Neural crest cell (in vitro differentiated cells): ENCODE results near the gene FOXP1. TPM values are rescaled to one million over a fixed set of nuclear protein-coding genes. Genes with fewer than 3 reads are reported as not detected.

Source experiments
- DNase-seq: peaks from one replicate; pipeline ENCODE4 v3.0.0; 2021; ENCODE audit warnings: low read depth, mixed read lengths, low spot score
- H3K27ac Mint-ChIP-seq: one replicate; pipeline ENCODE4 v1.8.0; 2021; ENCODE audit warnings: mild to moderate bottlenecking, mixed read lengths; ENCODE audit not compliant: unreplicated experiment
- H3K27me3 Mint-ChIP-seq: 2 replicates; pipeline ENCODE4 v1.8.0; 2021; ENCODE audit warnings: low read depth, mild to moderate bottlenecking, mixed read lengths
- H3K36me3 Mint-ChIP-seq: 2 replicates; pipeline ENCODE4 v1.8.0; 2021; ENCODE audit warnings: low read depth, mild to moderate bottlenecking, mixed read lengths
- H3K4me1 Mint-ChIP-seq: 2 replicates; pipeline ENCODE4 v1.8.0; 2021; ENCODE audit warnings: mixed read lengths
- H3K4me3 Mint-ChIP-seq: one replicate; pipeline ENCODE4 v1.8.0; 2021; ENCODE audit warnings: mild to moderate bottlenecking, mixed read lengths
- H3K9me3 Mint-ChIP-seq: 2 replicates; pipeline ENCODE4 v1.8.0; 2021; ENCODE audit warnings: mixed read lengths
- CTCF ChIP-seq: fragments of 200-600 bp; sonication (generic); conservative IDR thresholded peaks from 2 replicates; pipeline ENCODE4 v1.5.0; 2021; ENCODE audit warnings: antibody characterized with exemption, mild to moderate bottlenecking
- total RNA-seq: library from RNA; stranded (reverse); gene quantifications from 2 replicates; pipeline ENCODE4 v1.2.1, GENCODE V29; 2021

FOXP1 gene
- total RNA-seq, 1 donor from 2014 or later, result 22.8 TPM

GRCh38 chr3:71565316-71565715 lies 18.2 kb downstream of the FOXP1 start:
- Mint-ChIP-seq H3K27me3 (no peaks in the 10 kb centered on the region), H3K36me3 (peaks cover 4% of the 10 kb centered on the region), H3K4me3 (no peak overlapping the region), H3K9me3 (no peaks in the 10 kb centered on the region), H3K4me1 (peaks cover 9% of the 10 kb centered on the region), H3K27ac (no peak overlapping the region)
- DNase-seq, result no peak
- TF ChIP-seq CTCF, result no peak

- no peaks in the 10 kb centered on the region for H3K27me3 Mint-ChIP-seq
- H3K4me3 Mint-ChIP-seq, result no peak overlapping the region
- H3K9me3 Mint-ChIP-seq, result no peaks in the 10 kb centered on the region
- no peak for DNase-seq
- TF ChIP-seq CTCF, result no peak
- no peak overlapping the region for H3K27ac Mint-ChIP-seq
- H3K4me1 Mint-ChIP-seq, result peaks cover 9% of the 10 kb centered on the region
- H3K36me3 Mint-ChIP-seq, result peaks cover 4% of the 10 kb centered on the region
Observed at GRCh38 chr3:71564361-71564760, 19.2 kb downstream of the FOXP1 start.

GRCh38 chr3:71563827-71564226 lies 19.7 kb downstream of the FOXP1 start:
- peaks cover 4% of the 10 kb centered on the region for H3K36me3 Mint-ChIP-seq
- peaks cover 9% of the 10 kb centered on the region for H3K4me1 Mint-ChIP-seq

GRCh38 chr3:71562938-71563337 lies 20.6 kb downstream of the FOXP1 start:
- Mint-ChIP-seq H3K4me1 (peaks cover 9% of the 10 kb centered on the region), H3K27ac (no peak overlapping the region), H3K27me3 (no peaks in the 10 kb centered on the region), H3K36me3 (peaks cover 4% of the 10 kb centered on the region), H3K4me3 (no peak overlapping the region), H3K9me3 (no peaks in the 10 kb centered on the region)
- TF ChIP-seq CTCF, result no peak
- DNase-seq, result no peak

More at GRCh38 chr3:71563827-71564226, 19.7 kb downstream of the FOXP1 start:
- Mint-ChIP-seq H3K27ac (no peak overlapping the region), H3K4me3 (no peak overlapping the region), H3K9me3 (no peaks in the 10 kb centered on the region), H3K27me3 (no peaks in the 10 kb centered on the region)
- no peak for DNase-seq
- no peak for TF ChIP-seq CTCF

GRCh38 chr3:71560665-71561064 lies 22.9 kb downstream of the FOXP1 start:
- H3K36me3 Mint-ChIP-seq, result peaks cover 4% of the 10 kb centered on the region
- H3K4me3 Mint-ChIP-seq, result no peak overlapping the region
- no peaks in the 10 kb centered on the region for H3K9me3 Mint-ChIP-seq
- no peak overlapping the region for H3K27ac Mint-ChIP-seq
- no peaks in the 10 kb centered on the region for H3K27me3 Mint-ChIP-seq
- no peak for DNase-seq
- TF ChIP-seq CTCF, result no peak
- H3K4me1 Mint-ChIP-seq, result no peaks in the 10 kb centered on the region
